GM18519 (cell line): ENCODE measurements around the gene DGKD.

Source experiments
- ATAC-seq: cut with Tn5 transposase; IDR thresholded peaks from one replicate; pipeline ENCODE4 v1.9.1; 2021; ENCODE audit warnings: mild to moderate bottlenecking, moderate library complexity; ENCODE audit not compliant: unreplicated experiment, low FRiP score

The DGKD gene, protein sequence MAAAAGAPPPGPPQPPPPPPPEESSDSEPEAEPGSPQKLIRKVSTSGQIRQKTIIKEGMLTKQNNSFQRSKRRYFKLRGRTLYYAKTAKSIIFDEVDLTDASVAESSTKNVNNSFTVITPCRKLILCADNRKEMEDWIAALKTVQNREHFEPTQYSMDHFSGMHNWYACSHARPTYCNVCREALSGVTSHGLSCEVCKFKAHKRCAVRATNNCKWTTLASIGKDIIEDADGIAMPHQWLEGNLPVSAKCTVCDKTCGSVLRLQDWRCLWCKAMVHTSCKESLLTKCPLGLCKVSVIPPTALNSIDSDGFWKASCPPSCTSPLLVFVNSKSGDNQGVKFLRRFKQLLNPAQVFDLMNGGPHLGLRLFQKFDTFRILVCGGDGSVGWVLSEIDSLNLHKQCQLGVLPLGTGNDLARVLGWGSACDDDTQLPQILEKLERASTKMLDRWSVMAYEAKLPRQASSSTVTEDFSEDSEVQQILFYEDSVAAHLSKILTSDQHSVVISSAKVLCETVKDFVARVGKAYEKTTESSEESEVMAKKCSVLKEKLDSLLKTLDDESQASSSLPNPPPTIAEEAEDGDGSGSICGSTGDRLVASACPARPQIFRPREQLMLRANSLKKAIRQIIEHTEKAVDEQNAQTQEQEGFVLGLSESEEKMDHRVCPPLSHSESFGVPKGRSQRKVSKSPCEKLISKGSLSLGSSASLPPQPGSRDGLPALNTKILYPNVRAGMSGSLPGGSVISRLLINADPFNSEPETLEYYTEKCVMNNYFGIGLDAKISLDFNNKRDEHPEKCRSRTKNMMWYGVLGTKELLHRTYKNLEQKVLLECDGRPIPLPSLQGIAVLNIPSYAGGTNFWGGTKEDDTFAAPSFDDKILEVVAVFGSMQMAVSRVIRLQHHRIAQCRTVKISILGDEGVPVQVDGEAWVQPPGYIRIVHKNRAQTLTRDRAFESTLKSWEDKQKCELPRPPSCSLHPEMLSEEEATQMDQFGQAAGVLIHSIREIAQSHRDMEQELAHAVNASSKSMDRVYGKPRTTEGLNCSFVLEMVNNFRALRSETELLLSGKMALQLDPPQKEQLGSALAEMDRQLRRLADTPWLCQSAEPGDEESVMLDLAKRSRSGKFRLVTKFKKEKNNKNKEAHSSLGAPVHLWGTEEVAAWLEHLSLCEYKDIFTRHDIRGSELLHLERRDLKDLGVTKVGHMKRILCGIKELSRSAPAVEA

GRCh38 chr2:233353769-233354499, at the start of gene DGKD:
TSS of gene DGKD (plus strand) at chr2:233354494. CDS start at chr2:233354519, 25 bp downstream.
- peak; percentile 28 for ATAC-seq

- no peak for ATAC-seq
Observed at GRCh38 chr2:233307565-233307964, 46.7 kb upstream of the DGKD start, which contains the start of gene SAG. TSS of gene SAG (plus strand) at chr2:233307816. CDS start at chr2:233309190, 1,374 bp downstream.

- no peak for ATAC-seq
Observed at GRCh38 chr2:233311241-233311926, 42.9 kb upstream of the DGKD start.

- ATAC-seq, result no peak
Observed at GRCh38 chr2:233312874-233313273, 41.4 kb upstream of the DGKD start.

GRCh38 chr2:233314180-233314925, 39.9 kb upstream of the DGKD start:
- ATAC-seq, result no peak

DNA sequence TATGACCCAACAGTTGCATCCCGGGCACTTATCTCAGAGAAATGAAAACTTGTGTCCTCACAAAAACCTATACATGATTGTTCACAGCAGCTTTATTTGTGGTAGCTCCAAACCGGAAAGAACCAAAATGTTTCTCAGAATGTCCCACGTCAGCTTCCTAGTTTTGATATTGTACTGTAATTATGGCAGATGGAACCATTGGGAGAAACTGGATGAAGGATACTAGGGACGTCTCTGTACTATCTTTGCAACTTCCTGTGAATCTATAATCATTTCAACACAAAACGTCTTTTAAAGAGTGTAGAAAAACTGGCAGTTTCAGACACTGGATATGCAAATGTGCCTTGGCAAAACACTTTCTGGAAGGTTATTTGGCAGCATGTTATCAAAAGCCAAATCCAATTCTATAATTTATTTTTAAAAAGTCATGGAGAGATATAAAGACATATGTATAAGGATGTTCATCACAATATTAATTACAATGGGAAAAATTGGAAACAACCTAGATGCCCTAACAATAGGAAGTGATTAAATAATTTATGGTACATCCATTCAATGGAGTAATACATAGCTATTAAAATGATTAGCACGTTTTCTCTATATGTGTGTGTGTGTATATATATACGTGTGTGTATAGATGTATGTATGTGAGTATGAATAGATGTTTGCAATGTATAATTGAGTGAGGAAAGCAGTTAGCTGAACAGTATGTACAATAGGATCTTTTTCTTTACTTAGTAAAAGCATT, 36.9 kb upstream of the DGKD start:
- ATAC-seq, result no peak

DNA sequence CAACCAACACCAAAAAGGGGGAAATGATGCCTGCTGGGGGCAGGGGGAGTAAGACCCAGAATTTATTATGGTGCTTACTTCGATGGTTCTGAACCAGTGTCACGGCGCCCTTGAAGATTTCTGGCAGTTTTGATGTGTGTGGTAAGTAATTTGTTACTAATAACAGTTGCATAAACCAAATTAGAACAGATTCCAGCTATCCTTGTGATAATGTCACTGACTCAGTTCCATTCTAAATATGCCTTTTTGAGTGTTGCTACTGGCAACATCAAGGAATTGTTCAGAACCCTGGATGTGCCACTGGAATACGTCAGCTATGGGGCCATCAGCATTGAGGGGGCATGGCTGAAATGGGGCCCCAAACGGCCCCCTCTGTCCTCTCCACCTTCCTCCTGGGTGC, 35.0 kb upstream of the DGKD start:
- no peak for ATAC-seq

- ATAC-seq, result no peak
Observed at GRCh38 chr2:233320470-233320869, 33.8 kb upstream of the DGKD start.

DNA sequence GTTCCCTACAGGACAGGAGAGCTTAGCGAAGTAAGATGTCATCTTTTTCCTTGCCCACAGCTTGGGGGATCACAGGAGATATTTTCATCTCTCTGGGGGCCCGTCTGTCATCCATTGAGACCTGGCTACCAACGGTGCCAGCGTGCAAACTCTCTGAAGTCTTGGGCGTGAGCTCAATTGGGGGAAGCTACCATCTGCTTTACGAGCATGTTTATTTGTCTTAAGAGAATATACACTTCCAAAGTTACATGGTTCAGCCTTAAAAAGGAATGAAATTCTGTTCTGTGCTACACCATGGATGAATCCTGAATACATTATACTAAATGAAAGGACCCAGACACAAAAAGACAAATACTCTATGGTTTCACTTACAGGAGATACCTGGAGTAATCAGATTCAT, 33.1 kb upstream of the DGKD start:
- ATAC-seq, result no peak

DNA sequence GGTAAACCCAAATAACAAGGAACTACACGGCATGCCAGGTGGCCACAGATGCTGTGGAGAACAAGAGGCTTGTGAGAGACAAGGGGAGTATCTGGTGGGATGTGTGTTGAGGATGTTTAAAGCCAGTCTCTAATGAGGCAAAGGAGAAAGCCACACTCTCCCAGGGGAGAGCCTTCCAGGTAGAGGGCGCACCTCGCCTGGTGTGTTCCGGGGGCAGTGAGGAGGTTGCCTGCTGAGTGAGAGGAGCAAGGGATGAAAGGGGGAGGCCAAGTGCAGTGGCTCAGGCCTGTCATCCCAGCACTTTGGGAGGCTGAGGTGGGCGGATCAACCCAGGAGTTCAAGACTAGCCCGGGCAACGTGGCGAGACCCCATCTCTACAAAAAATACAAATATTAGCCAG, 30.4 kb upstream of the DGKD start:
- no peak for ATAC-seq

GRCh38 chr2:233325256-233325655, 29.0 kb upstream of the DGKD start:
- ATAC-seq, result no peak

GRCh38 chr2:233325814-233326213, 28.5 kb upstream of the DGKD start:
- no peak for ATAC-seq

DNA sequence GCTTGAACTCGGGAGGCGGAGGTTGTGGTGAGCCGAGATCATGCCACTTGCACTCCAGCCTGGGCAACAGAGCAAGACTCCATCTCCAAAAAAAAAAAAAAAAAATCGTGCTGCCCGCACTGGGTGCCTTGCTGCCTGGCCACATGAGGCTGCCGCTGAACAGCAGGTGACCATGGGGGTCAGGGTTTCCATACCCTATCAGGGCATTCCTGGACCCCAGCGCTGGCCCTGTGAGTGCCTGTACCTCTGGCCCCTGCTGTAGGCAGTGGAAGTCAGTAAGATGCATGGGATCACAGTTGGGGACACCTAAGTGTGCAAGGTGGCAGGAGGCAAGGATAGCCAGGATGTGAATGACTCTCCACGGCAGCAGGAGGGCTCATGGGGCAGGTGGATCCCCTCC, 27.8 kb upstream of the DGKD start:
- ATAC-seq, result no peak

GRCh38 chr2:233328922-233329321, 25.4 kb upstream of the DGKD start:
- no peak for ATAC-seq

GRCh38 chr2:233329489-233330135, 24.7 kb upstream of the DGKD start:
- ATAC-seq, result no peak

GRCh38 chr2:233331536-233331935, 22.8 kb upstream of the DGKD start:
- no peak for ATAC-seq

GRCh38 chr2:233332125-233332524, 22.2 kb upstream of the DGKD start:
- no peak for ATAC-seq

DNA sequence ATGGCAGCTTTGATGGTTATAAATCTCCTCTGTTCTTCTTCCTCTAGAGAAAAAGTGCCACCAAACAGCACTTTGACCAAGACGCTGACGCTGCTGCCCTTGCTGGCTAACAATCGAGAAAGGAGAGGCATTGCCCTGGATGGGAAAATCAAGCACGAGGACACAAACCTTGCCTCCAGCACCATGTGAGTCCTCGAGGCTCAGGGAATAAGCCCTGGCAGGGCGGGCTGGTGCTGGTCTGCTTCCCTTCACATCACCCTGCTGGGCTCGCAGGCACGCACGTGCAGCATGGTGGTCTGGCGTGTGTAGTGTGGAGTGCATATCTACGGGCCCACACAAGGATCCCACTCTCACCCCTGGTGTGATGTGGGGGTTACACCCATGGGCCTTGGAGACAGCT, 19.4 kb upstream of the DGKD start:
- ATAC-seq, result no peak
